Measurements from ENCODE around the gene EXPH5.

The EXPH5 gene

GRCh38 chr11:108559340-108559739 lies 34.2 kb downstream of the EXPH5 start:
- DNase-seq = no peak

GRCh38 chr11:108558222-108558621 lies 35.3 kb downstream of the EXPH5 start:
- no peak for DNase-seq

- no peak for DNase-seq
Observed at GRCh38 chr11:108556019-108556418, 37.5 kb downstream of the EXPH5 start.

GRCh38 chr11:108551651-108552462 lies 41.7 kb downstream of the EXPH5 start:
- no peak for DNase-seq

- no peak for DNase-seq
Observed at GRCh38 chr11:108549319-108549885, 44.2 kb downstream of the EXPH5 start.

GRCh38 chr11:108545909-108546501 lies 47.6 kb downstream of the EXPH5 start:
- no peak for DNase-seq

GRCh38 chr11:108543316-108543964 lies 50.1 kb downstream of the EXPH5 start:
- no peak for DNase-seq

- no peak for DNase-seq
Observed at GRCh38 chr11:108541531-108541930, 52.0 kb downstream of the EXPH5 start.

- no peak for DNase-seq
Observed at GRCh38 chr11:108538502-108538901, 55.1 kb downstream of the EXPH5 start.

GRCh38 chr11:108538022-108538424 lies 55.5 kb downstream of the EXPH5 start:
- no peak for DNase-seq

- DNase-seq = no peak
Observed at GRCh38 chr11:108536783-108537182, 56.8 kb downstream of the EXPH5 start.

- no peak for DNase-seq
Observed at GRCh38 chr11:108535384-108535955, 58.1 kb downstream of the EXPH5 start.

GRCh38 chr11:108534274-108534882 lies 59.2 kb downstream of the EXPH5 start:
- no peak for DNase-seq

GRCh38 chr11:108530426-108530825 lies 63.1 kb downstream of the EXPH5 start:
- DNase-seq = no peak

GRCh38 chr11:108527382-108527781 lies 66.2 kb downstream of the EXPH5 start:
- no peak for DNase-seq

GRCh38 chr11:108525161-108525560 lies 68.4 kb downstream of the EXPH5 start:
- DNase-seq = no peak

GRCh38 chr11:108524422-108524821 lies 69.1 kb downstream of the EXPH5 start:
- DNase-seq = no peak

GRCh38 chr11:108522318-108522717 lies 71.2 kb downstream of the EXPH5 start:
- no peak for DNase-seq

- DNase-seq = no peak
Observed at GRCh38 chr11:108518581-108518980, 75.0 kb downstream of the EXPH5 start.

GRCh38 chr11:108516125-108516524 lies 77.4 kb downstream of the EXPH5 start:
- DNase-seq = no peak

GRCh38 chr11:108512708-108513107 lies 80.9 kb downstream of the EXPH5 start:
- DNase-seq = no peak

- DNase-seq = no peak
Observed at GRCh38 chr11:108511851-108512474, 81.6 kb downstream of the EXPH5 start.

Data from NCI-H446 (cell line).